ENCODE data around the gene SRI.

SRI gene

DNA sequence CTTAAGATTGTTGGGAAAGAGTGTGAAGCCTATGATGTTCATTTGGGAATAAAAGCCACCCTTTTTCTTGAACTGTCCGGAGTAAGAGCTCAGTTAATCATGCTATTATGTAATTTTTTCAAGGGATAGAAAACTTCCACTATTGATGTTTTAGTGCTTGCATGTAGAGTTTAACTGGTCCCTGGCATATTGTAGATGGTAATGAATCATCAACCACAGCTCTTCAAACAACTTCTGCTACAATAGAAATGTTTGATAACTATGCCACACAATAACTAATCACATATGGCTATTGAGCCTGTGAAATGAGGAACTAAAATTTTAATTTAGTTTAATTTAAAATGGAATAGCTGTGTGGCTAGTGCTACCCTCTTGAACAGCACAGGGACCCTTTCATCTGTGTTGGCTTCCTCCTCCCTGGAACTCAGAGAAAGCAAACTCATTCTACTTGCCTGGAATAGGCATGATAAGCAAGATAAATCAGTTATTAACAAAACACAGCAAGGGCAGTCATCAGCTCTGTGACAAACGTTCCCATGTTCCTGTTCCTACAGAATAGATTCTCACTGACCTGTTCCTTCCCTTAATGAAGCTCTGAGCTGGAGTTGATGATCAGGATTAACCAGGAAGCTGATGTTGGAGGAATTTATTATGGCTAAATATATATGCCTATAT is 4.9 kb upstream of the SRI start:
- FAIRE-seq = no peak

DNA sequence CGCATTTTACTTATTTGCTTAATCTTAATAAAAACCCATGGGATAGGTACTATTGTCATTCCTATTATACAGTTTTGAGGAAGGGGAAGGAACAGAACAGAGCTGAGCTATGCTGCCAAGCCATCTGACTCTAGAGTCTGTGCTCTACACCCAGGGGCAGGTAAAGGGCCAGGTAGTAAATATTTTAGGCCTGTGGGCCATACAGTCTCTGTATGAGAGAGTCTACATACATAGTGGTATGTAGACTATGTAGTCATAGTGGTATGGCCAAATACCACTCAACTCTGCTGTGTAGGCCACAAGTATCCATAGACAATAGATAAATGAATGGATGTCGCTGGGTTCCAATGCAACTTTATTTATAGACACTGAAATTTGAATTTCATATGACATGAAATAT is 3.4 kb upstream of the SRI start:
- FAIRE-seq = no peak

DNA sequence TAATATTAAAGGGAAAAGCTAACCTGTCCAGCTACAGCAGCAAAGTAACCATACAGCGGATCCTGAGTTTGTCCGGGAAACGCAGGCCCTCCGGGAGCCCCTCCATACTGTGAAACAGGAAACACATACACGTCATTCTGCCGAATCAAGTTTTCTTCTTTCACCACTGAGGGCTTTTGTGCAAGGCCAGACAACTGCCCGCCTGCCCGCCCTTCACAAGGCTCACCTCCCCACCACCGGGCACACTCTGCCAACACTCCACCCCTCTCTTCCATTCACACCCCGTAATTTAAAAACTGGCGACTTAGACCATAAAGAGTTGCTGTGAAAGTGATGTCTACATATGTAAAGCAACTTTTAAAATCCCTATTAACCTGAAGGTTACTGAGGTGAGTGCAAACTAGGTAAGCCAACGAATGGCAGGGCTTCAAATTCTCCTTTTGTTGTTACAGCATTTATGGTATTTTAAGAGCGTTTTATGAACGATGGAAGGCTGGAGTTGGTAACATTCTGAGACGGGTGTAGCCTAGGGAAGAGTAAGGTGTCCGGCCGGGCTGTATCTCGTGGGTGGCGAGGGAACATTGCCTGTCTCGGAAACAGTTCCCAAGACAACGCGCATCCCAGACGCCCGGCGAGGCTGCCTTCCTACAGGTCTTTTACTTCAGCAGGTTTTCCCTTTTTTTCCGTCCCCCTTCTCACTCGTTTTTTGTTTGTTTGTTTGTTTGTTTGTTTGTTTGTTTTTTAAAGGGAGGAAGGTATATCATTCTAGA is 817 bp downstream of the SRI start:
- no peak for FAIRE-seq

DNA sequence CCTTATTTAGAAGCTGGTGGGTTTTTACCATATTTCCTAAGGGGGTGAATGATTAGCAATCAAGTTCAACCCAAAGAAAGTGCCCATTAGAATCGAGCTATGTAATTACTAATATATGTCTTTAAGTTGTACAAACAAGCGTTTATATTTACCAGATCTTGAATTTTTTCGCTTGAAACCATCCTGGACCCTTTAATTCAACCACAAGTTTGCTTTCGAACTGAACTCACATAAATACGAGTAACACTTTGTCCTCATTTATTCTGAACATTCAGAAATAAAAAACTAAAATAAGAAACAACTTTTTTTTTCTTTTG is 1.5 kb downstream of the SRI start:
- no peak for FAIRE-seq

DNA sequence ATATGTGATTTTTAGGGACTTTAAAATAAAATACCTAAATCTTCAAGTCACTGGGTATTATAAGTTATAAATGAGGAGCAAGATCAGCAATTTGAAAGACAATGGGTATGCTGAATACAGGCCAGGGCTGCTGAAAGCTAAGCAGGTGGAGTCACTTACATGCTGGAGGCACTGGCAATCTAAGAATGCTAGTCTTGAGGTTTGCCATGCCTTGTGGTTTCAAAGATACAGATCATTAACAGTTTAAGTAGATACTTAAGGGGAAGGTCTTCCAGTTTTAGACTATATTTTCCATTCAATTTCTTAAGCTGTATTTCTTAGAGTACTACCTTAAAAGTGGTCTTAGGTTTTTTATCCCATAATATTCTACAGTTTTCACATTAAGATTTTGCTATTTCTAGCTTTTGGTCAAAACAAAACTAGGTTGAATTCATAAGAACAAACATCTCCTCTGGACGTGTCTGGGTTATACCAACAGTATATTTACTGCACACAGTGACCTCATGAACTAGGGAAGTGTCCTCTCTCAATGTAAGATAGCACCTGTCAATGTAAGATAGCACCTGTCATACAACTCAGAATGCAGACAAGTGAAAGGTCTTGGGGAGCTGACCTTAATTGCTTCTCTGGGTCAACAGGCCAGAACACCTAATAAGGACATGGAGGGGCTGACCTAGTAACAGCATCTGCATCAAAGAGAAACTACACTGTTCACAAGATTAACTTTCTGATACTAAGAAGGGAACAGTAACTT is 2.0 kb downstream of the SRI start:
- no peak for FAIRE-seq

DNA sequence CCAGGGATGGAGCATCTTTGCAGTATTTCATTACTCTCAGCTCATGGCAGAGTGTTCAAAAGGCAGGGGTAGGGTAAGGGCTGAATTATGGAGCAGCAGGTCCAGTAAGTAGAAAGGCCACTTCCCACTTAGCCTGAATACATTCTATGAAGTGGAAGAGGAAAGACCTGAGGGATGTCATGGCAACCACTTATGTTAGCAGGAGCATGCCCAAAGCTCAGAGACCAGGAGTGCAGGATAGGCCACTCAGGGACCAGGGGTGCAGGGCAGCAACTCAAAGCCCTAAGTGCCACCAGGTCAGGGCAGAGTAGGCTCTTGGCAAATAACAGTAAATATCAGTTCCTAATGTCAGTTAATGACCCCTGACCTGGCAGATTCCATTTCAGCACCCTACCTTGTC is 3.6 kb downstream of the SRI start:
- no peak for FAIRE-seq

DNA sequence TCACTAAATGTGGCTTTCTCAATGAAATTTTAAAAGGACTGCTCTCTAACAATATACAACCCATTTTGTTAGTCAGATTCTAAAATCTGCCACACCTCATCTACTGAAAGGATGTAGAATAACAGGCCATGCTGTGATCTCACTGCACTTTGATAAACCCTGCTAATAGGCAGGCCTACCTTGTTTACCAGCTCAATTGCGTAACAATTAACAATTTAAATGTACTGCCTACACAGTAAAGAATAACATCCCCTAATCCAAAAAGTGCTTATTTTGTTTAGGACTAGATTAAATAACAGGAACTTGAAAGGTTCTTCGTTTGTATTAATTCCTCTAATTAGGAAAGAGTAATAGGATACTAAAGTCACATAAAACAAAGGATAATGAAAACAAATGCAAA is 4.5 kb downstream of the SRI start:
- no peak for FAIRE-seq

DNA sequence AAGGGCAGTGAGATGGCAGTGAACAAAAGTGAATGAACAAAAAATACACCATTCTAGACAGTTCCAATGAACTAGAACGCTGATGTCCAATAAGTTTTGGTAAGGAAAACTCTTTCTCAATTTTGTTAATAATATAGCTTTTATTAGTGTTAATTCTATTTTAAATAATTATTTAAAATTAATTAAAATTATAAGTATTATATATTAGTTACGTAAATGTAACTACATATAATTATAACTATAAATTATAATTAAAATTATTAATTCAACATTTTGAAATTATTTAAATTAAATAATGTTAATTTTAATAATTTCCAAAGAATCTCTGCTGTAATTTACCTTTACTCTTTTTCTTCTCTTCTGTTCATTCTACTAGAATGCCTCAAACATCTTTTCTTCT is 5.4 kb downstream of the SRI start:
- peak; percentile 96 for FAIRE-seq

DNA sequence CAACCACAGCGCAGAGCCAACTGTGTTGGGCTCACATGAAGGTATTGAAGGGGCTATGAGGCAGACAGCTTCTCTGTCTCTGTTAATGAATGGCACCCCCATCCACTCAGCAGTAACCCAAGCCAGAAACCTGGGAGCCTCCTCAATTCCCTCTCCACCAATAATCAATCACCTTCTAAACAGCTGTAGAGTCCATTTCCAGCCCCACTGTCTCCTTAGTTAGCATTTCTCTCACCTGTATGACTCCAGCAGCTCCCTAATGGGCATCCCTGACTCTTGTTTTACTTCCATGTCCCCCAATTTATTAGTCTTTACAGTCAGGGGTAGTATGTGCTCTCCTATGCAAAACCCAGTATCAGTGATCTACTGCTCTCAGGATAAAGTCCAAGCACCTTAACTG is 6.9 kb downstream of the SRI start:
- no peak for FAIRE-seq

DNA sequence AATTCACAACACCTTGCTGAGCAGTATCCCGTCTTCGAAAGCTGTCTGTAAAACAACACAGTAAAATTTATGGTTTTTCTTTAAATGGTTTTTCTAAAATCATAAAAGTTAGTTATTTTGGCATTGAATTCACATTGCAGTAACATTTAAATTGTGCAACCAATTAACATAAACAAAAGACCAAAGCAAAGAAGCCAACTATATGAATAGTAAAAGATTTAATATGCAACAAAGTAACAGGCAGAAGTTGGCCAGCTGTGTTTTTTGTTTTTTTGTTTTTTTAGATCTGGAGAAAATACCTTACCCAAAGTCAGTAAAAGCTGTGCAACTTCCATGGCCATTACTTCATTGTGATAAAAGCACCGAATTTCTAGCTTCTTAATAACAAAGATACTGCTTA is 11.3 kb downstream of the SRI start:
- FAIRE-seq = no peak

DNA sequence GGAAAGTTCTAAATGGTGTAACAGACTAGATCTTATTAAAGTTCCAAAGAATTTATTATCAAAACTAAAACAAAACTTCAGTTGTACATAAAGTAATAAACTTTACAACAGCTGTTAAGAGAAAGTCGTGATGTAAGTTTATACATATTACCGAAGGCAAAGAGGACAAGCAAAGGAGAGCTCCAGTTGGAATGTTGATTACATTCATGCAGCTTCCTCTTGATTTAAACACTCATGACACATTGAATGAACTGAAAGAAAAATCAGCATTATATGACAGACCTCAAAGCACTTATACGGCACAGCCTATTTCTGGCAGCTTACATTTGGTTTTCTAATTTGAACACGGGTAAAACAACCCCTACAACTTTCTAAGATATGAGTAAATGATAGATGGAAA is 13.6 kb downstream of the SRI start:
- no peak for FAIRE-seq

DNA sequence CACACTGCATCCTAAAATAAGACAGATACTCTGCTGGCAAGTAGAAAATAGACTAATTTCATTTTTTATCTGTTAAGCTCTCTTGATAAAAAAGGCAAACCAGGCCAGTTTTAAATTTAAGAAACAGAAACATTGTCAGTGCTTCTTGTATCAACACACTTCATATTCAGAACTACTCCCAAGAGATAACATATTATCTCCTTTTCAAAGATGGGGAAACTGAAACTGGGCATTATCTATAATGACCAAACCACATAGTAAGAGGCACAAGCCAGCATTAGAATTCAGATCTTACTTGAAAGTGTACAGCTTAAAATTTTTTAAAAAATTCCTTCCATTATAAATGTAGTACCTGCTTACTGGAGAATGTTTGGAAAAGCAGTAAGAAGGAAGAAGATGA is 14.7 kb downstream of the SRI start:
- FAIRE-seq = no peak

DNA sequence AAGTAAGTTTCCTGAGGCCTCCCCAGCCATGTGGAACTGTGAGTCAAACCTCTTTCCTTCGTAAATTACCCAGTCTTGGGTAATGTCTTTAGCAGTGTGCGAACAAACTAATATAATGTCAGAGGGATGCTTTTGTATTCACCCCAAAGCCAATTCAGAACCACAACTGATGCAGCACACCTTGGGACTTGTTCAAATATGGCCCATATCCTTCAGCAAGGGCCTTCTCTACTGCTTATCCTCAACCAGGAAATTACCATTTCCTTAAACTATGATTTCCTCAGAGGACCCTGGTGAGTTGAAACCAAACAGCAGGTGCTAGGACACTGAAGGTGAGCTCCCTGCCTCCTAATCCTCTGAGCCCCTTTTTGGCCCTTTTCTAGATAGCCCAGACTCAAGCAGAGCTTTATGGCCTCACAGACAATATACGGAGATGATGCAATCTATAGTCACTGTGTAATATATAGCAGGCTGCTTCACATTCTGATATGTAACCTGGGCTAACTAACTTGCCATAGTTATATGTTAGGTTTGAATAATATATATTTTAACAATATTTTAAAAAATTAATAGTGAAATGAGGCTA is 15.2 kb downstream of the SRI start:
- no peak for FAIRE-seq

DNA sequence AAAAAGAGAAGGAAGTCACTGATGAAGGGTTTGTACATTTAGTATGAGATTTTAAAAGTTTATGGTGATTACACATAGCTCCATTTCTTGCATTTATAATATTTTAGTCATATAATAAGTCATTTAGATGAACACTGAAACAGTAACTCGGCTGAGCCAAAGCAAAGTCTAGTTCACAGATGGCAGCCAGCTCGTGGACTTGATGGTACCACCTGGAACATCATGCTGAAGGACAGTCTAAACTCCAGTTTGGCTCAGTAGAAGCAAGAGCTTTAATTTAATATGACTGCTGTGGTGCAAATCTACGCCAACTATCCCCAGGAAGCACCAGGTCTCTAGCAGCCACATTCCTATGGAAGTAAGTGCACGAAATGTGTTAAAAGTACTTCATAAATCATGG is 16.4 kb downstream of the SRI start:
- no peak for FAIRE-seq

DNA sequence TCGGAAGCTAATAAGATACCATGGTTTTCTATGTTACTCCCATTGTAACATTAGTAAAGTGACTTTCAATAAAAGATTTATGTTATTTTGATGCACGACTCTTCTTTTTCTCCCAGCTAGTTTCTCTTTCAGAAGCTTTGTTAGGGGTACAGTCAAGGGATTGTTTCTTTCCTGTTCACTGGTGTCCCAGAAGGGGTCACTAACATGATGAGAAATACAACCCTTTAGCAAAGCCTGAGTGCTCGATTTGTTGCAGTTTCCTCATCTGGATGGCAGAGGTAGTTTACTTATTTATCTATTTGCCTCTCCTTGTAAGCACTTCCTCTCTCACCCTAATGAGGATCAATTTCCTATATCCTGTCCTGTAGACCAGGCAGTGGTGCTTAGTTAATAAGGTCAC is 17.0 kb downstream of the SRI start:
- no peak for FAIRE-seq

DNA sequence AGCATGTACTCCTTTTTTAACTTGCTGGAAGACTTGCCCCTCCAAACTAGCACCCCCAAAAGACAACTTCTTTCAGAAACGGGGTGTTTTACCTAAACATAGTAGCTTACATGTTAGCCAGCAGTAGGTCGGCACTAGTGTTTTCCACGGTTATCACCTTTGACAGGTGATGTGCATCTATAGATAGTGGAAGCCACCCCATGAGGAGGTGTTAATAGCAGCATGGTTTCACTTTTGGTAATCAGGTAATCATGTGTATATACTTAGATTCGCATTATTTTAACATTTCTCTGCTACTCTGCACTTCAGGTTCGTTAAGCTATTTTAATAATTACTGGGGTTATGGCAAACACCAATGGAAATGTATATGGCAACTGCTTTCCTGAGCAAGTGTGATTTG is 17.6 kb downstream of the SRI start:
- FAIRE-seq = no peak

DNA sequence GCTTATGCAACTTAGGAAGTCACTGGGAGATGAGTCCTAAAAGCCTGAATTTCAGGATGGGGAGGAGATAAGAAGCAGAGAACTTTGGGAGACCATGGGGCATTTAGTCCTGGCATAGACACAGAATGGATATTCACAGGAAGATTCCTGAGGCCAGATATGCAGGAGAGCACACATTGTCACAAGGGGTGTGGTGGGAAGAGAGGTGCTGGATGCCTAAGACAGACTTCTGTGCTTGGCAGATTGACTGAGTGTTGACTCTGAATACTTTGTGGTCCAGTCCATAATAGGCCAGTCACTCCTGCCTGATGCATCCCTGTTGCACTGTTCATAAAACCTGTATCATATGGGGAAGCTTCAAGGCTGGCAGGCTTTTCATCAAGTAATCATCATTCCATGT is 18.5 kb downstream of the SRI start:
- FAIRE-seq = no peak

DNA sequence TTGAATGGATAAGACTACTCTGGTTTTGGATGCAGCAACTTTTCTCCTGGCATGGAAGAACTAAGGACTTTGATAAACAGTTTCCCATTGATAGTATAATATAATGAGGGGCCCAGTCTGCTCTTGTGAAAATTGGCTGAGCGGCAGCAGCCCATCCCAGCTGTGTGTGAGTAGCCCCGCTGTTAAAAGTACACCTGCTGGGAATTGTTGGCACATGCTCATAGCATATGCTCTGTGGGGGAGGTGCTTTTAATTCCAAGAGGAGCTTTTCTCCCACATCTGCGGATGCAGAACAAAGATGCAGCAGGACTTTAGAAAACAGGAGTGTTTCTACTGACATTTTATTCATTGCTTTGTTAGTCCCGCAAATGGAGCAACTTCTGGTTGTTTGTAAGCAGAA is 19.0 kb downstream of the SRI start:
- FAIRE-seq = no peak

DNA sequence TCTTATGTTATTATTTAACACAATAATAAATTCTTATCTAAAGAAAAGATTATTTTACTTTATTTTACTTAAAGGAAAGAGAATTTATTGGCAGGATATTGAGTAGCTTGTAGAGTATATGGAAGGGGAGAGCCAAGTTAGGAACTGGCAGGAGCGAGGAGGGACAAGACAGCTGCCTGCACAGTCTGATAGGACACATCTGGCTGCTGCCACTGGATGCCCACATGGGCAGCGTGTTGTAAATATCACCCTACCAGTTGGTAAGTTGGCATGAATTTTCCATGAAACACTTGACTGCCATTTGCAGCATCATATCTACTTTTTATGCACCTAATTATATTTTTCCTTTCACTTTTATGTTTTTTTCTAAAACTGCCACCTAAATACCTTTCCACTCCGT is 19.6 kb downstream of the SRI start:
- FAIRE-seq = no peak

DNA sequence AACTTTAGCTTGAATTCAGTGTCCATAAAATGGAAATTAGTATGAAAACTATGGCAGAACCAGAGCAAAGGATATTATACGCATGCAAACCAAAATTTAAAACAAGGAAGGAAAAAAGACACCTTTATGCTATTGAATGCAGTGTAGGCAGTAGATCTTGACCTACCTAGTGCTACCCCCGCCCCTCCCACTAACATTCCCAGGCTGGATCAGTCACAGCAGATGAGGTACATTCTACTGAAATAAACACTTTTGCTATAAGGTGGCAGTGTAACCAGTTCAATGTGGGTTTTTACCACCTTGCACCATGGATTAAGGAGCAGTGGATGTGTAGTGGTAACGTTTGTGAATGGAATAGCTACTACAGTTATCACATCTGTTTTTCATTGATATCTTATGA is 27.9 kb downstream of the SRI start:
- no peak for FAIRE-seq

DNA sequence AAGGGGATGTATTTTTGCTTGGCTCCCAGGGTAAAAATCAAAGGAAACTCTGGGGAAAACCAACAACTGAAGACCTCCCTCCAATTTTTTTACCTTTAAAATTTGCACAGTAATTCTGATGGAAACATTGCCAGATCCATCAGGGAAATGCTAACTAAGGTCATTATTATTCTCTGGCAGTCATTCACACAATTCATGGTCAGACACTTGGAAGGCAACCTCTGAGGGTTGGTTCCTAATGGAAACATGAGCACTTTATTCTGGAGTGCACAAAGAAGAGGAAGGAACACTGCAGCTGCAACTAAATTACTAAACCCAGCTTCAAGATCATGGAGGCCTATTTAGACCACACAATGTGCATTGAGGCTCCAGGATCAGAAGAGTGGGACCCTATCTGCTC is 34.2 kb downstream of the SRI start:
- no peak for FAIRE-seq

DNA sequence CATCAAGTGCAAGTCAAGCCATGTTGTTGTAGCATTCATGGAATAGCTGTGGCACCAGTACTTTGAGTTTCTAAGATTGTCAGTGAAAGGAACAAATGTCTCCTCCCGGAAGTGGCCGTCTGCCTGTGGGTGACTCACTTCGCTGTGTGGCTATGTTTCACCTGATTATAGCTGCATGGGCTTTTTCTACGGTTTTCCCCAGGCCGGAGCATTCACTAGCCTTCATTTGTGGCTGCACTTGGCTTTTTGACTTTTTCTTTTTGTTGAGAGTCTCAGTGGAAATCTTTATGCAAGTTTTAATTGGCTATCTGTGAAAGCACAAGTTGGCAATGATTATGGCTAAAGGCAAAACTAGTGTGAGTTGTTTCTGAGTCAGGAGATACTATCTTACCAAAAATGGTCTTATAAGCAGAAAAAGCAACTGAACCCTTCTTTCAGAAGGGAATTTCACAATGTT is 35.0 kb downstream of the SRI start:
- FAIRE-seq = no peak

DNA sequence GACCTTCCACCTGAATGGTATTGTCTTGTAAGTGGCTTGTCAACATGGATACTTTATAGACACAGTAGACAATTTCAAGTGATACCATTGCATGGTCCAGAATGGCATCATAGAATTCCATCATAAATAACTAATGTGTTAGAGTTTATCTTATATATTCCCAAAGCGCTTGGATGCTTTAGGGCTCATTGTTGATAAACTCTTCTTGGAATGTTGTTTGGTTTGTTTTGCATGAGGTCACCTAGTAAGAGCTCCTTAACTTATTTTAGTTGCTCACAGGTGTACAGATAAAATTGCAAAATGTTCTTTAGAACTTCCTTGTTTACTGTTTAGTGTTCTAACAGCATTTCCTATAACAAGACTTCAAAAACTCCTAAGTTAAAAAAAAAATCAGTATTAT is 36.8 kb downstream of the SRI start:
- no peak for FAIRE-seq

DNA sequence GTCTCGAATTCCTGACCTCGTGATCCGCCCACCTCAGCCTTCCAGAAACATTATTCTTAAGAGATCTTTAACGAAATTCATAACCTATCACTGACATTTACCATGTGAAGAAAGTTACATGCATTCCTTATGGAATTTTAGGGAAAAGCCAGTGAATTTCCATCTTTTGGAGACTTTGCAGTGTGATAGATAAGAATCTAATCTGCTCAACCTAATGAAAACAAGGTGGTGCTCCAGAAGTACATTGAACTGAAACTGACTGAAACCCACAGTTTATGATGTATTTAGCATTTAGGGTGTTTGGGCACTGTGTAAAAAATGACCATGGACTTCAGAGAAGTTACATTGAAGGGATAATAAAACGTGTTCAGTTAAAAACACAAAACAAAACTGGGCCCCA is 43.6 kb downstream of the SRI start:
- no peak for FAIRE-seq

Data from A204.1 (cell line).